Activated naive CD8-positive, alpha-beta T cell treated with anti-CD3 and anti-CD28 coated beads for 36 hours (primary cell): Measurements from ENCODE around the gene OPCML. TPM values are rescaled to one million over a fixed set of nuclear protein-coding genes. Genes with fewer than 3 reads are reported as not detected.

Experiments used
- DNase-seq: peaks from one replicate; pipeline ENCODE4 v3.0.0; 2021
- H3K27ac Mint-ChIP-seq: one replicate; pipeline ENCODE4 v1.8.0; 2022; ENCODE audit warnings: mild to moderate bottlenecking, moderate library complexity, mixed read lengths
- H3K27me3 Mint-ChIP-seq: one replicate; pipeline ENCODE4 v1.8.0; 2022; ENCODE audit warnings: mild to moderate bottlenecking, mixed read lengths
- H3K36me3 Mint-ChIP-seq: one replicate; pipeline ENCODE4 v1.8.0; 2021; ENCODE audit warnings: mild to moderate bottlenecking, mixed read lengths
- H3K4me1 Mint-ChIP-seq: one replicate; pipeline ENCODE4 v1.8.0; 2021; ENCODE audit warnings: mixed read lengths
- H3K4me3 Mint-ChIP-seq: one replicate; pipeline ENCODE4 v1.8.0; 2022; ENCODE audit warnings: mild to moderate bottlenecking, moderate library complexity, mixed read lengths
- H3K9me3 Mint-ChIP-seq: one replicate; pipeline ENCODE4 v1.8.0; 2022; ENCODE audit warnings: mixed read lengths
- total RNA-seq, 2 experiments: library from RNA; stranded (reverse); gene quantifications; one replicate each; pipeline ENCODE4 v1.2.3, GENCODE V29; 2021

OPCML gene
- total RNA-seq, 2 experiments from 2014 or later, result not detected

DNA sequence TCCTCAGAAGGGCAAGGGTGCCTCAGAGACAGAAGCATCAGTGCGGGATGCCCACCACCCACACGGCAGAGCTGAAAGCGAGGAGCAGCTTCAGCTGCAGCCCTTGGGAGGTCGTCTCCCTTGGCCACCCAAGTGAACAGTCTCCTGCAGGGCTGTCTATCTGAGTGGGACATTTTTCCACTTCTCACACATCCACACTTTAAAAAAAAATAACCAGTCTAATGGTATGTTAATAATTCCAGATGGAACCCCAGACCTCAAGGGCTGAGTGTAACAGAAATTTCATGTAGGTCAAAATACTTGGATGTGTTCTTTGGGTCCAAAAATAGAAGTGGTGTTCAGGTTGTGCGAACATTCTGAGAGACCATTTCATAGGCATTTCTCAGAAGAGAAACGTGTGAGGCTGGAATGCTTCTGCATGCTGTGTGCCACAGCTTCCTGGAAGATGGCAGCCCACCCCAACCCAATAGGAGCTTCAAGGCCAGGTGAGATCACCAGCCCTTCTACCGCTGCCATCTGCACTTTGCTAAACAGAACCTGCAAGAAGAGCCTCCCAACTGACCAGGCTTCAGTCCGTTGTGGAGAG, 623.2 kb downstream of the OPCML start:
- Mint-ChIP-seq H3K4me1 (no peaks in the 10 kb centered on the region), H3K4me3 (no peak overlapping the region), H3K27me3 (peaks cover 4% of the 10 kb centered on the region), H3K27ac (no peak overlapping the region), H3K9me3 (no peaks in the 10 kb centered on the region), H3K36me3 (no peaks in the 10 kb centered on the region)
- no peak for DNase-seq

- Mint-ChIP-seq H3K27me3 (peaks cover 4% of the 10 kb centered on the region), H3K27ac (no peak overlapping the region), H3K4me3 (no peak overlapping the region), H3K4me1 (no peaks in the 10 kb centered on the region), H3K9me3 (no peaks in the 10 kb centered on the region), H3K36me3 (no peaks in the 10 kb centered on the region)
- DNase-seq, result no peak
These were observed 623.9 kb downstream of the OPCML start for GRCh38 chr11:132908414-132908810.

DNA sequence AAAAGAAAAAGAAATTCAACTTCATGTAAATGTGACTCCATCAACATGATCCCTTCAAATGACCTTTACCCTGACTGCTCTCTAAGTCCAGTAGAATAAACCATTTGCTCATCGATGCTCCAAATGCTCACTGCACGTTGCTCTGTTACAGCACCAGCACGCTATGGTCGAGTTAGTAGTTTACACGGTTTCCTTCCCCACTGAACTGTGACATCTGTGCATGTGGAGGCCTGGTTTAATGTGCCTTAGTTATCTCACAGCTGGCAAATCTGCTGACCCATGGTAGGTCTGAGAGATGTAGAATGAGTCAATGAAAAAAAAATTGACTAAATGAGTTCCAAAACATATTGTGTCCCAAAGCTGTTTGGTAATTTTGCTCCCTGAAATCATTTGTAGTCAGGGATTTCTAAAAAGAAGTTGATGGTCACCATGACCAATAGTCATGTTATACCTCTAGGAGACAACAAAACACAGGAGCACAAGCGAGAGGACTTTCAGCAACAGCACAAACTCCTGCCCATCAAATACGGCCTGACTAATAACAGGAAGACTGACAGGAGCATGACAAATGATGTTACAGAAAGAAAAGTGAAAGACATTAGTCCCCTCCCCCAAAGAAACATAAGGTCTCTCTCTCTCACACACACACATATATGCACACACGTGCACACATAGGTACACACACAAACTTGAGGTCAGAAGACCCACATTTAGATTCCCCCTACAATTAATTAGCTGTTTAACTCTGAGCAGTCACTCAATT, 624.5 kb downstream of the OPCML start:
- no peak overlapping the region for H3K4me3 Mint-ChIP-seq
- no peaks in the 10 kb centered on the region for H3K36me3 Mint-ChIP-seq
- H3K4me1 Mint-ChIP-seq, result no peaks in the 10 kb centered on the region
- H3K27ac Mint-ChIP-seq, result no peak overlapping the region
- no peaks in the 10 kb centered on the region for H3K9me3 Mint-ChIP-seq
- DNase-seq, result no peak
- H3K27me3 Mint-ChIP-seq, result peaks cover 4% of the 10 kb centered on the region

GRCh38 chr11:132904607-132905006, 627.7 kb downstream of the OPCML start:
- H3K27me3 Mint-ChIP-seq, result peaks cover 4% of the 10 kb centered on the region
- H3K36me3 Mint-ChIP-seq, result no peaks in the 10 kb centered on the region
- no peaks in the 10 kb centered on the region for H3K4me1 Mint-ChIP-seq

DNA sequence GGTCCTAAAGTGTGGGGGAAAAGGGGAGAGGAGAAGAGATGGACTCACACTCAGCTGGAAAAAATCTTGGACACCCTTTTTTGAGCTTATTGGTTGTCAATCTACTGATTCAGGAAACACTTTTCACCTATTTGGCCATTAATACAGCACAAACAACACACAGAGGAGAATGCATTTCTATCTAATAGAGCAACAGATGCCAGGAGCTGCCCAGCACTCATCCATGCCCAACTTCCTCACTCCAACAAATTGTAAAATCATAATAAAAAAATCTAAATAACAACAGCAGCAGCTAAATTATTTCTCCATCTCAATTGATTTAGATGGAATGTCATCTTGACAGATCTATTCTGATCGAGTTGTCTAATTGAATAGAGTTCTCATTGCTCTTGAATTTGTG, 628.2 kb downstream of the OPCML start:
- H3K4me1 Mint-ChIP-seq, result no peaks in the 10 kb centered on the region
- H3K4me3 Mint-ChIP-seq, result no peak overlapping the region
- H3K9me3 Mint-ChIP-seq, result no peaks in the 10 kb centered on the region
- no peak for DNase-seq
- H3K36me3 Mint-ChIP-seq, result no peaks in the 10 kb centered on the region
- H3K27me3 Mint-ChIP-seq, result peaks cover 4% of the 10 kb centered on the region
- H3K27ac Mint-ChIP-seq, result no peak overlapping the region

More at GRCh38 chr11:132904607-132905006, 627.7 kb downstream of the OPCML start:
- Mint-ChIP-seq H3K4me3 (no peak overlapping the region), H3K9me3 (no peaks in the 10 kb centered on the region), H3K27ac (no peak overlapping the region)
- DNase-seq, result no peak

GRCh38 chr11:132901638-132902471, 630.4 kb downstream of the OPCML start:
- Mint-ChIP-seq H3K27me3 (no peaks in the 10 kb centered on the region), H3K4me1 (no peaks in the 10 kb centered on the region), H3K36me3 (no peaks in the 10 kb centered on the region), H3K9me3 (no peaks in the 10 kb centered on the region), H3K27ac (no peak overlapping the region), H3K4me3 (no peak overlapping the region)
- DNase-seq, result no peak

DNA sequence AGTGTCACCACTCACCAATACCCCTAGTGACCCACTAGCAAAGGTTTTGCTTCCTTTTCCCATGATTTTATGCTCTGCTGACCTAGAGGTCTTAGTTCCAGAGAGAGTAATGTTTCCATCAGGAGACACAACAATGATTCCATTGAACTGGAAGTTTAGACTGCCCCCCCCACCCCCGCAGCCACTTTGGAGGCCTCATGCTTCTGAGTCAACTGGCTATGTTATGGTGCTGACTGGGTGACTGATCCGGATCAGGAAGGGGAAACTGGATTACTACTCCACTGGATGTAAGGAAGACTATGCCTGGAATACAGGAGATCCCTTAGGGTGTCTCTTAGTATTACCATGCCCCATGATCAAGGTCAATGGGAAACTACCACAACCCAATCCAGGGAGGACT, 633.6 kb downstream of the OPCML start:
- Mint-ChIP-seq H3K27me3 (no peaks in the 10 kb centered on the region), H3K4me3 (no peak overlapping the region), H3K4me1 (no peaks in the 10 kb centered on the region)

DNA sequence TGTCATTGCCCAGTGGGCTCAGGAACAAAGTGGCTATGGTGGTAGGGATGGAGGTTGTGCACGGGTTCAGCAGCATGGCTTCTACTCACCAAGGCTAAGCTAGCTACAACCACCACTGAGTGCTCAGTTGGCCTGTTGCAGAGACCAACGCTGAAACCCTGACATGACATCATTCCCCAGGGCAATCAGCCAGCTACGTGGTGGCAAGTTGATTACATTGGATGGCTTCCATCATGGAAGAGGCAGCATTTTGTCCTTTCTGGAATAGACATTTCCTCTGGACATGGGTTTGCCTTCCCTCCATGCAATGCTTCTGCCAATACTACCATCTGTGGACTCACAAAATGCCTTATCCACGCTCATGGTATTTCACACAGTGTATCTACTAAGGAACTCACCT, 634.3 kb downstream of the OPCML start:
- Mint-ChIP-seq H3K9me3 (no peaks in the 10 kb centered on the region), H3K27me3 (no peaks in the 10 kb centered on the region), H3K4me1 (no peaks in the 10 kb centered on the region), H3K4me3 (no peak overlapping the region), H3K36me3 (no peaks in the 10 kb centered on the region), H3K27ac (no peak overlapping the region)
- no peak for DNase-seq

More for the DNA sequence above, 633.6 kb downstream of the OPCML start:
- H3K9me3 Mint-ChIP-seq, result no peaks in the 10 kb centered on the region
- H3K27ac Mint-ChIP-seq, result no peak overlapping the region
- DNase-seq, result no peak
- no peaks in the 10 kb centered on the region for H3K36me3 Mint-ChIP-seq

DNA sequence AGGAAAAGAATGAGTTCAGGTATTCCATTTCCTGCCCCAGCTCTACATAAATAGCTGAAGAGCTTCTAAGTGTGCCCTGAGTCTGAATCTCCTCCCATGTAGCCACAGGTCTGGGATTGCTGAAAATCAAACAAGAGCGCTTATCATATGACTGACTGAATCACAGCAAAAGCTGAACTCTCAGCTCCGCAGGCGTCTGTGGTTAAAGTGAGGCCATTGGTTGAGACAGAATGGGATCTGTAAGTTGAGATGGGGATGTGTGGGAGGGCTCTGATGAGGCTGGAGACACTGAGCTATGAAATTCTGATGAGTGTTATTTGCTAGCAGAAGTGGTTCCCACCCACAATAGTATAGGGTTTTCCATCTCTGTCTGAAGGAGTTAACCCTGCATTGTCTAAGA, 637.0 kb downstream of the OPCML start:
- H3K4me1 Mint-ChIP-seq, result no peaks in the 10 kb centered on the region
- no peak overlapping the region for H3K4me3 Mint-ChIP-seq
- H3K36me3 Mint-ChIP-seq, result no peaks in the 10 kb centered on the region
- H3K27me3 Mint-ChIP-seq, result no peaks in the 10 kb centered on the region
- H3K27ac Mint-ChIP-seq, result no peak overlapping the region
- no peaks in the 10 kb centered on the region for H3K9me3 Mint-ChIP-seq
- DNase-seq, result no peak

DNA sequence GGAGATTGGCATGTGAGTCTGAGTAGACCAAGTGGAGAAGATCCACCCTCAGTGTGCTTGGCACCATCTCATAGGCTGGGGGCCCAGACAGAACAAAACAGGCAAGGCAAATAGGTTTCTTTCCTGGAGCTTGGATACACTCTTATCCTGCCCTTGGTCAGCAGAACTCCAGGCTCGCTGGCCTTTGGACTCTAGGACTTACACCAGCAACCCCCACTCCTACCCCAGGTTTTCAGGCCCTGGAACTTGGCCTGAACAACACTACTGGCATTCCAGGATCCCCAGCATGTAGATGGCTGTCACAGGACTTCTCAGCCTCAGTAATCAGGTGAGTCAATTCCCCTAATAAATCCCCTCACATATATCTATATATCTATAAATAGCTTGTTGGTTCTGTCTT, 637.7 kb downstream of the OPCML start:
- H3K4me3 Mint-ChIP-seq, result no peak overlapping the region
- no peaks in the 10 kb centered on the region for H3K36me3 Mint-ChIP-seq
- DNase-seq, result no peak
- H3K27me3 Mint-ChIP-seq, result no peaks in the 10 kb centered on the region
- no peaks in the 10 kb centered on the region for H3K9me3 Mint-ChIP-seq
- H3K4me1 Mint-ChIP-seq, result no peaks in the 10 kb centered on the region
- H3K27ac Mint-ChIP-seq, result no peak overlapping the region

DNA sequence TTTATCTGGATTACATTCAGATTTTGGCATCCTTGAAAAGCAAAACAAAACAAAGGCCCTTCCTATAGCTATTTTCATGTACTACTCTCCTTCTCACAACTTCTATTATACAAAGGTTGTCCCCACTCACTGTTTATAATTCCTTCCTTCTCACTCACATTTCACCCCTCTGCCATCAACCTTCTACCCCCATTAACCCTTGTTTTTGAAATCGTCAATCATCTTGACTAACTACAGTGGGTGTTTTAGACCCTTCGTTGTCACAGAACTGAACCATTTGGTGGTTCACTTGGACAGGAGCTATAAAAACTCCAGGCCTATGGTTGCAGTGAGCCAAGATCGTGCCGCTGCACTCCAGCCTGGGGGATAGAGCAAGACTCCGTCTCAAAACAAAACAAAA, 639.4 kb downstream of the OPCML start:
- Mint-ChIP-seq H3K27me3 (no peaks in the 10 kb centered on the region), H3K4me3 (no peak overlapping the region), H3K9me3 (no peaks in the 10 kb centered on the region), H3K36me3 (no peaks in the 10 kb centered on the region), H3K4me1 (no peaks in the 10 kb centered on the region), H3K27ac (no peak overlapping the region)
- DNase-seq, result no peak

GRCh38 chr11:132888226-132888625, 644.1 kb downstream of the OPCML start:
- H3K4me1 Mint-ChIP-seq, result no peaks in the 10 kb centered on the region
- DNase-seq, result no peak

DNA sequence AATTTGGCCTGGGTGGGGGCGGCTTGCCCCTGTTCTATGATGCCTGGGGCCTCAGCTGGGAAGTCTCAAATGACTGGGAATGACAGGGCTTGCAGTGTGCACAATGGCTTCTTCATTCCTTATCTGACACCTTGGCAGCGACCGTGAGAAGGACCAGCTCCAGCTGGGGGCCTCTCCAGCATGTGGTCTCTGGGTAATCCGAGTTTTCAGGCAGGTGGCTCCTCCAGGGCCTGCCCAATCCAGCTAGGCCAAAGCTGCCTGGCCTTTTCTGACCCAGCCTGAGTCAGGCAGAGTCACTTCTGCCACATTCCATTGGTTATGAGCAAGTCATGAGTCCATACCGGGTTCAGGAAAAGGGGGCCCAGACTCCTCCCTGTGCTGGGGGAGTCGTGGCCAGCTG, 646.0 kb downstream of the OPCML start:
- H3K9me3 Mint-ChIP-seq, result no peaks in the 10 kb centered on the region

More at GRCh38 chr11:132888226-132888625, 644.1 kb downstream of the OPCML start:
- Mint-ChIP-seq H3K27me3 (no peaks in the 10 kb centered on the region), H3K36me3 (no peaks in the 10 kb centered on the region), H3K9me3 (no peaks in the 10 kb centered on the region), H3K4me3 (no peak overlapping the region), H3K27ac (no peak overlapping the region)

DNA sequence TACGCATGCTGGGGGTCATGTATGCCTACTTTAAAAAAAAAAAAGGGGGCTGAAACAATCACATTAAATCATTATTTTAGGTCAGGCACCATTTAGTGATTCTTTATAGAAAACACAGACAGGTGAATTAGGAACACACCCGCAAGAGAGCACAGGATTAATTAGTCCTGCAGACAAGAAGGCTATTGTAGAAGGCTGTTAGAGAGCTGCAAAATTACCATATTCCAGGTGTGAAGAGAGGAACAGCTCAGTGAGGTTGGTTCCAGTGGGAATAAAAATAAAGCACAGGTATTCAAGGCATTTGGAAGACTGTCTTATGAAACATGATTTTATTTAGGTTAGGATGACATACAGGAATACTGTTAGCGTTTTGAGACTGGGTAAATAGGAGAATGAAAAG, 649.1 kb downstream of the OPCML start:
- Mint-ChIP-seq H3K27me3 (peaks cover 11% of the 10 kb centered on the region), H3K27ac (no peak overlapping the region), H3K9me3 (no peaks in the 10 kb centered on the region), H3K4me3 (no peak overlapping the region), H3K36me3 (no peaks in the 10 kb centered on the region), H3K4me1 (no peaks in the 10 kb centered on the region)
- DNase-seq, result no peak

More for the DNA sequence above, 646.0 kb downstream of the OPCML start:
- no peak for DNase-seq
- Mint-ChIP-seq H3K4me3 (no peak overlapping the region), H3K36me3 (no peaks in the 10 kb centered on the region), H3K4me1 (no peaks in the 10 kb centered on the region), H3K27ac (no peak overlapping the region), H3K27me3 (no peaks in the 10 kb centered on the region)

GRCh38 chr11:132881622-132882021, 650.7 kb downstream of the OPCML start:
- H3K4me1 Mint-ChIP-seq, result no peaks in the 10 kb centered on the region
- DNase-seq, result no peak
- H3K9me3 Mint-ChIP-seq, result no peaks in the 10 kb centered on the region
- H3K27me3 Mint-ChIP-seq, result peaks cover 11% of the 10 kb centered on the region
- H3K27ac Mint-ChIP-seq, result no peak overlapping the region
- H3K36me3 Mint-ChIP-seq, result no peaks in the 10 kb centered on the region
- no peak overlapping the region for H3K4me3 Mint-ChIP-seq
